Spleen (tissue), 11 donors: ENCODE results near the gene AP1AR. TPM values are rescaled to one million over a fixed set of nuclear protein-coding genes. Genes with fewer than 3 reads are reported as not detected.

ENCODE experiments used
- DNase-seq: peaks from one replicate; pipeline ENCODE4 v3.0.0-alpha.2; 2020
- H3K27ac ChIP-seq, 8 donors: fragments of 200-600 bp; sonication (generic) in 7 of 8; 1 replicate in 4 of 8; 2 replicates in 4 of 8; pipeline versions ENCODE4 v1.5.0 to v1.8.0; 2016 to 2021; ENCODE audit warnings: inconsistent platforms in 4 of 8, mild to moderate bottlenecking in 4 of 8, moderate library complexity in 1 of 8
- H3K27me3 ChIP-seq, 7 donors: fragments of 200-600 bp; sonication (generic) in 6 of 7; replicated peaks in 1 of 7; 1 replicate in 4 of 7; 2 replicates in 3 of 7; pipeline versions ENCODE4 v1.5.0 to v1.8.0; 2016 to 2021; ENCODE audit warnings: inconsistent platforms in 3 of 7, mild to moderate bottlenecking in 1 of 7
- H3K36me3 ChIP-seq, 6 donors: fragments of 200-600 bp; sonication (generic) in 5 of 6; 1 replicate in 4 of 6; 2 replicates in 2 of 6; pipeline versions ENCODE4 v1.5.0 to v1.8.0; 2016 to 2021; ENCODE audit warnings: inconsistent platforms in 2 of 6
- H3K4me1 ChIP-seq, 6 donors: fragments of 200-600 bp; sonication (generic) in 5 of 6; 1 replicate in 3 of 6; 2 replicates in 3 of 6; pipeline versions ENCODE4 v1.5.0 to v1.8.0; 2016 to 2021; ENCODE audit warnings: inconsistent platforms in 3 of 6
- H3K4me3 ChIP-seq, 8 donors: fragments of 200-600 bp; sonication (generic) in 7 of 8; 1 replicate in 4 of 8; 2 replicates in 4 of 8; pipeline versions ENCODE4 v1.5.0 to v1.8.0; 2016 to 2021; ENCODE audit warnings: inconsistent platforms in 4 of 8, mild to moderate bottlenecking in 4 of 8, moderate library complexity in 2 of 8
- H3K9me3 ChIP-seq, 8 donors: fragments of 200-600 bp; sonication (generic) in 7 of 8; 1 replicate in 4 of 8; 2 replicates in 4 of 8; pipeline versions ENCODE4 v1.5.0 to v1.8.0; 2016 to 2021; ENCODE audit warnings: inconsistent platforms in 4 of 8
- POLR2A ChIP-seq, 3 donors: fragments of 450-650 bp; IDR thresholded peaks; one replicate each; pipeline ENCODE4 v1.5.1; 2017; ENCODE audit warnings: antibody characterized with exemption in 3 of 3, mild to moderate bottlenecking in 1 of 3
- POLR2AphosphoS5 ChIP-seq, 3 donors: sonication (generic); formaldehyde crosslinking; IDR thresholded peaks; one replicate each; pipeline ENCODE4 v1.5.1; 2017; ENCODE audit warnings: antibody characterized with exemption in 3 of 3
- WGBS, 5 donors: extraction: QIAGEN DNeasy Blood & Tissue Kit in 3 of 5; methylation state at CpG; one replicate each; pipeline versions ENCODE4 v1.1.5 to v1.1.7; 2013 to 2018; 5-methylcytosine and 5-hydroxymethylcytosine counted together
- intact Hi-C: fragments of 100-400 bp; cut with DNase I; formaldehyde crosslinking; loops from one replicate; pipeline ENCODE4 v1.15.0; 2023; ENCODE audit warnings: low total_unique reads
- polyA plus RNA-seq, 3 donors: library from polyadenylated mRNA; stranded (reverse); fragments of 200-250 nt; gene quantifications; one replicate each; pipeline ENCODE4 v1.2.1, GENCODE V29; 2013
- total RNA-seq, 7 donors: library from RNA; depleted of rRNA in 3 of 7; stranded (reverse); fragments of >200 nt in 3 of 7; fragmentation: NEBNext Ultra II Directional in 4 of 7; extraction: Animal tissue kit (Norgen Biotek cat#: 25700) in 4 of 7; gene quantifications; one replicate each; pipeline versions ENCODE4 v1.1.0 to v1.2.1, GENCODE V29; 2016 to 2021
- TF ChIP-seq, protein P1 (sequence below), 11 experiments: fragments of 200-600 bp in 7 of 11; fragments of 450-650 bp in 4 of 11; sonication (generic) in 4 of 11; IDR thresholded peaks in 8 of 11; conservative IDR thresholded peaks in 3 of 11; 1 replicate in 7 of 11; 2 replicates in 4 of 11; pipeline versions ENCODE4 v1.4.0 to v1.8.0; 2016 to 2021; ENCODE audit warnings: antibody characterized with exemption in 11 of 11, inconsistent platforms in 4 of 11, mild to moderate bottlenecking in 1 of 11
- donor health status: healthy with polysubstance abuse.
- donor health status: DM: no; HTN: no; CAD: no; lungs with moderate emphysema.
- donor health status: DM: no; HTN: no; CAD: no.
- donor health status: Bipolar disorder and iron deficiency.
- donor health status: healthy.
- donor health status: DM: no; HTN: no; CAD: no.
- donor health status: DM: yes; HTN: yes; CAD: no.

Gene AP1AR
- total and polyA plus RNA-seq, 10 donors: 9.7 to 32.4 (median 21.5) TPM

DNA sequence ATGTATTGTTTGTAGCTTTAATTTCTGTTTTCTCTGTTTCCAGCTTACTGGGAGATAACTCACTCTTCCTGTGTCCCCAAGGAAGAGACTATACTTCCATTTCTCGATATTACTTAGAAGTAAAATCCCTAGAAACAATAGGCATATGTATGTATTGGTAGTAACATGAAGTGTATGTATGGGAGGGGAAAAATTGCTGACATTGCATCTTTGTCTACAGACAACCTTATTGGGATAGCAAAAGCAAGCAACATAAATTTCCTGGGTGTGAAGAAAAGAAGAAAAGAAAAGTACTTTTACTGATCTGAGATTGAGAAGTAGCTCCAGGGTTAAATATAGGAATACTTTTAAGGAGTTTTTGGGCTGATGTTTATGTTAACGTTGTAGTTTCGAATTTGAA lies 15.4 kb downstream of the AP1AR start:
- no peak overlapping the region for H3K27ac ChIP-seq
- H3K9me3 ChIP-seq: no peaks in the 10 kb centered on the region
- peaks cover 0 to 15% (median 0%) of the 10 kb centered on the region in 6 donors for H3K4me1 ChIP-seq
- WGBS, 5 donors: 83 to 86% (median 85%) methylated on average over 3 of the region's 3 CpGs
- intact Hi-C loops: no loop called here
- H3K4me3 ChIP-seq: no peak overlapping the region
- no peak for TF ChIP-seq POLR2A (IDR thresholded peaks at IDR 0.05)
- TF ChIP-seq, protein P1, sequence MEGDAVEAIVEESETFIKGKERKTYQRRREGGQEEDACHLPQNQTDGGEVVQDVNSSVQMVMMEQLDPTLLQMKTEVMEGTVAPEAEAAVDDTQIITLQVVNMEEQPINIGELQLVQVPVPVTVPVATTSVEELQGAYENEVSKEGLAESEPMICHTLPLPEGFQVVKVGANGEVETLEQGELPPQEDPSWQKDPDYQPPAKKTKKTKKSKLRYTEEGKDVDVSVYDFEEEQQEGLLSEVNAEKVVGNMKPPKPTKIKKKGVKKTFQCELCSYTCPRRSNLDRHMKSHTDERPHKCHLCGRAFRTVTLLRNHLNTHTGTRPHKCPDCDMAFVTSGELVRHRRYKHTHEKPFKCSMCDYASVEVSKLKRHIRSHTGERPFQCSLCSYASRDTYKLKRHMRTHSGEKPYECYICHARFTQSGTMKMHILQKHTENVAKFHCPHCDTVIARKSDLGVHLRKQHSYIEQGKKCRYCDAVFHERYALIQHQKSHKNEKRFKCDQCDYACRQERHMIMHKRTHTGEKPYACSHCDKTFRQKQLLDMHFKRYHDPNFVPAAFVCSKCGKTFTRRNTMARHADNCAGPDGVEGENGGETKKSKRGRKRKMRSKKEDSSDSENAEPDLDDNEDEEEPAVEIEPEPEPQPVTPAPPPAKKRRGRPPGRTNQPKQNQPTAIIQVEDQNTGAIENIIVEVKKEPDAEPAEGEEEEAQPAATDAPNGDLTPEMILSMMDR (IDR thresholded peaks at IDR 0.05 in 8 of 11, conservative IDR thresholded peaks at IDR 0.05 in 3 of 11): no peak
- no peak for TF ChIP-seq POLR2AphosphoS5 (IDR thresholded peaks at IDR 0.05)
- DNase-seq: no peak
- H3K27me3 ChIP-seq: no peaks in the 10 kb centered on the region
- no peaks in the 10 kb centered on the region for H3K36me3 ChIP-seq

DNA sequence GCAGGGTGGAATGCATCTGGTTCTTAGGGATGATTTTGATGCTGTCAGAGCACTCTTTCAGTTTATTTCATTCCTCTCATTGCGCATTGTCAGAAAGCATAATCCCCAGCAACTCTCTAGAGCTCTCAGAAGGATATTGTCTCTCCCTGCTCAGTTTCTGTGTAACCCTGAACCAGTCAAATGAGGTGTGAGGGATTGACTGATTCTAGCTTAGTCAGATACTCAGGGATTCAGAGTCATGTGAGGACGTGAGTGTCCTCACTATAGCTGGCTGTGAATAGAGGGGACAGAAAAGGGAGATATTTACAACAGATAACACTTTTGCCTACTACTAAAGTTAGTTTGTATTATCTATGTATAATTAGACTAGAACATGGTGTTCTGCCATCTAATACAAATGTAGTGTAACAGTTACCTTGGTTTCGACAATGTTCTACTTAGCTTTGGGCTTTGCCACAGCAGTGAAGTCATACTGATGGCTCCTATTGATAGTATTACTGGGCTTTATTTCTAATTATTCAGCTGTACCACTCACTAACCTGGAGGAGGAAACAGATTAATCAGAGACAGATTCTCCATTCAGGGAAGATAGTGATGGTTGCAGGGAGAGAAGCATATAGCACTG lies 19.5 kb downstream of the AP1AR start:
- no peaks in the 10 kb centered on the region for H3K4me1 ChIP-seq
- WGBS, 5 donors: 90 to 97% (median 93%) methylated on average over 3 of the region's 3 CpGs
- TF ChIP-seq, protein P1 (IDR thresholded peaks at IDR 0.05 in 8 of 11, conservative IDR thresholded peaks at IDR 0.05 in 3 of 11): no peak
- no peak for TF ChIP-seq POLR2A (IDR thresholded peaks at IDR 0.05)
- no peak for TF ChIP-seq POLR2AphosphoS5 (IDR thresholded peaks at IDR 0.05)
- no peak for DNase-seq
- no peak overlapping the region for H3K27ac ChIP-seq
- intact Hi-C loops: no loop called here
- peaks cover 0 to 12% (median 2%) of the 10 kb centered on the region in 6 donors for H3K36me3 ChIP-seq
- no peaks in the 10 kb centered on the region for H3K27me3 ChIP-seq
- H3K9me3 ChIP-seq: no peaks in the 10 kb centered on the region
- H3K4me3 ChIP-seq: no peak overlapping the region

DNA sequence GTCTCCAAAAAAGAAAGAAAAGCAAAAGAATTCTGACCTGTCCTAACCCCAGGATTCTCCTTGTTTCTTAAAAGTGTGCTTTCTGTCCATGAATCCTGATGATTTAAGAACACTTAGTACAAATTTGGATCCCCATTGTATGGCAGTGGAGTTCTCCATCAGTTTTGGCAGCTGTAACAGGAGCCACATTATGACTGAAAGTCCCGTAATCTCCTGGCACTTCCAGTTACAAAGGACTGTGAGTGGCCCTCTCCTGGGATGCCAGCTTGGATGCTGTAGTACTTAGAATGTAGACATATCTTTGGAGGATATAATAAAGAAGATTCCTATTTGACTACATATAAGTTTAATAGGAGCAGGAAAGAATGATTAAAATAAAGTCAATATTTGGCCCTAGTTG lies 20.6 kb downstream of the AP1AR start:
- Histone ChIP-seq H3K27me3 (no peaks in the 10 kb centered on the region), H3K27ac (no peak overlapping the region), H3K4me3 (no peak overlapping the region), H3K4me1 (no peaks in the 10 kb centered on the region), H3K36me3 (peaks cover 0 to 17% (median 2%) of the 10 kb centered on the region in 6 donors), H3K9me3 (no peaks in the 10 kb centered on the region)
- TF ChIP-seq POLR2A (IDR thresholded peaks at IDR 0.05) (no peak), POLR2AphosphoS5 (IDR thresholded peaks at IDR 0.05) (no peak)
- TF ChIP-seq, protein P1 (IDR thresholded peaks at IDR 0.05 in 8 of 11, conservative IDR thresholded peaks at IDR 0.05 in 3 of 11): no peak
- intact Hi-C loops: no loop called here
- DNase-seq: no peak
- WGBS, 5 donors: 89 to 98% (median 94%) methylated on average over 1 of the region's 1 CpG

DNA sequence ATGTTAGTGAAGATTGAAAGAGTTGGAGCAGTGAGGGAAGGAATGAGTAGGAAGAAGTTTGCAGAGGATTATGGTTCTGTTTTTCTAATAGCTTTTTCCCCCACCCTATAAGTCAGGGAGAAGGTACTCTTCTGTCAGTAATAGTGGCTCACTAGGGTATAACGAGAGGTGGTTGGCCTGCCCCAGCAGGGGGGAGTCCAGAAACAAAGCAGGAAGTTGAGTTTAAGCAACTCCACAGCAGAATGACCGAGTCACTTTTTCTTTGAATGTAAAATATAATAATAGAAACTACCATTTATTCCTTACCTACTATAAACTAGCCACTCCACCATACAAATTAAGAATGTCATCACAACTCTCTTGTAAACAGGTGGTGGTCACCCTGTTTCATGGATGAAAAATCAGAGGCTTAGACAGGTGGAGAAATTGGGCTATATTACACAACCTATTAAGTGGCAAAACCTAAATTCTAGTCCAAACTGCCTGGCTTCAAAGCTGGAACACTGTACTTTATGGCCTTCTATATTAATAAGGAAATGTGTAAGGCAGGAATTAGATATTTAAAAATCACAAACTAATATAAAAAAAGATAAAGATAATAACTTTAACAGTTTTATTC lies 21.9 kb downstream of the AP1AR start:
- intact Hi-C loops: no loop called here
- DNase-seq: no peak
- TF ChIP-seq, protein P1 (IDR thresholded peaks at IDR 0.05 in 8 of 11, conservative IDR thresholded peaks at IDR 0.05 in 3 of 11): no peak
- TF ChIP-seq POLR2A (IDR thresholded peaks at IDR 0.05): no peak
- no peak for TF ChIP-seq POLR2AphosphoS5 (IDR thresholded peaks at IDR 0.05)
- Histone ChIP-seq H3K27ac (no peak overlapping the region), H3K36me3 (peaks cover 0 to 17% (median 4%) of the 10 kb centered on the region in 6 donors), H3K4me1 (no peaks in the 10 kb centered on the region), H3K27me3 (no peaks in the 10 kb centered on the region), H3K4me3 (no peak overlapping the region), H3K9me3 (no peaks in the 10 kb centered on the region)
- 20 to 59% (median 34%) methylated on average over 2 of the region's 2 CpGs for WGBS, 5 donors
